HCT116 (cell line): ENCODE results near the gene GRIK3. TPM values are rescaled to one million over a fixed set of nuclear protein-coding genes. Genes with fewer than 3 reads are reported as not detected.

Source experiments
- ATAC-seq: fragments of 200-7000 bp; cut with Tn5 transposase; 2 replicates; pipeline ENCODE4 v1.9.1; 2020; ENCODE audit warnings: mild to moderate bottlenecking, moderate library complexity
- BruUV-seq: library from RNA; stranded (reverse); fragments of 400-500 nt; replicated peaks from 2 replicates; lab custom pipeline; 2021; lab: Mats Ljungman, UMichigan
- CTCF ChIA-PET: fragments of 300-600 bp; sonication (Branson Sonifier 250); formaldehyde crosslinking; loops from one replicate; lab custom pipeline; 2021; ENCODE audit warnings: antibody characterized with exemption; lab: Charles Lee
- POLR2A ChIA-PET: fragments of 300-600, 350-600 bp; sonication (Branson Sonifier 250); formaldehyde crosslinking; loops from one replicate; lab custom pipeline; 2021; ENCODE audit warnings: antibody characterized with exemption; lab: Charles Lee
- RAD21 ChIA-PET, 2 experiments: fragments of 300-600 bp; sonication (Branson Sonifier 250); formaldehyde crosslinking; loops; one replicate each; lab custom pipeline; 2023; ENCODE audit warnings: low total read pairs in 2 of 2; ENCODE audit not compliant: uncharacterized antibody in 2 of 2, unreplicated experiment in 2 of 2, low non-redundant PET in 1 of 2; lab: Charles Lee
- DNase-seq: peaks from one replicate; pipeline ENCODE4 v3.0.0-alpha.2; 2010; ENCODE audit warnings: low read depth, low spot score
- H2AFZ ChIP-seq: fragments of 200-600 bp; shearing (Covaris generic), sonication (generic); 2 replicates; pipeline ENCODE4 v1.6.1; 2017; ENCODE audit warnings: low read depth, mixed run types, mixed read lengths, antibody characterized with exemption, low read length; ENCODE audit not compliant: poor library complexity, severe bottlenecking
- H3K27ac ChIP-seq: 2 replicates; pipeline ENCODE4 v1.5.1; 2012; ENCODE audit warnings: low read depth, low read length
- H3K27me3 ChIP-seq: fragments of 200-600 bp; sonication (generic); 2 replicates; pipeline ENCODE4 v1.6.1; 2016; ENCODE audit warnings: mixed run types, low read length, mixed read lengths; ENCODE audit not compliant: insufficient read depth
- H3K36me3 ChIP-seq, 2 experiments: fragments of 200-500 bp in 1 of 2; fragments of 200-600 bp in 1 of 2; sonication (Bioruptor generic) in 1 of 2; sonication (generic) in 1 of 2; 2 replicates each; pipeline versions ENCODE4 v1.5.1 to v1.6.1; 2014 to 2016; ENCODE audit warnings: low read length in 2 of 2, inconsistent platforms in 1 of 2, mixed read lengths in 1 of 2, mixed run types in 1 of 2; ENCODE audit not compliant: insufficient read depth in 2 of 2, control insufficient read depth in 1 of 2
- H3K4me1 ChIP-seq, 2 experiments: fragments of 200-600 bp in 1 of 2; sonication (generic) in 1 of 2; 2 replicates each; pipeline versions ENCODE4 v1.5.1 to v1.6.1; 2012 to 2017; ENCODE audit warnings: low read length in 2 of 2, inconsistent platforms in 1 of 2, mild to moderate bottlenecking in 1 of 2, mixed read lengths in 1 of 2, mixed run types in 1 of 2, moderate library complexity in 1 of 2; ENCODE audit not compliant: insufficient read depth in 2 of 2, control insufficient read depth in 1 of 2
- H3K4me2 ChIP-seq: fragments of 200-600 bp; sonication (generic); 2 replicates; pipeline ENCODE4 v1.6.1; 2017; ENCODE audit warnings: mixed run types, low read length, mixed read lengths
- H3K4me3 ChIP-seq, 2 experiments: fragments of 200-600 bp in 1 of 2; sonication (generic) in 1 of 2; replicated peaks in 1 of 2; 2 replicates each; pipeline ENCODE4 v1.5.1; 2011 to 2016; ENCODE audit warnings: low read length in 2 of 2, control low read depth in 1 of 2, low read depth in 1 of 2, mild to moderate bottlenecking in 1 of 2, mixed read lengths in 1 of 2, mixed run types in 1 of 2
- H3K79me2 ChIP-seq: fragments of 200-600 bp; sonication (generic); 2 replicates; pipeline ENCODE4 v1.6.1; 2017; ENCODE audit warnings: mild to moderate bottlenecking, mixed run types, low read length, moderate library complexity, mixed read lengths; ENCODE audit not compliant: insufficient read depth
- H3K9ac ChIP-seq: fragments of 200-600 bp; sonication (generic); 2 replicates; pipeline ENCODE4 v1.6.1; 2016; ENCODE audit warnings: low read length, mixed read lengths
- H3K9me2 ChIP-seq: fragments of 200-600 bp; sonication (generic), shearing (Covaris generic); 2 replicates; pipeline ENCODE4 v1.6.1; 2017; ENCODE audit warnings: mixed run types, mild to moderate bottlenecking, moderate library complexity; ENCODE audit not compliant: insufficient read depth
- H3K9me3 ChIP-seq, 2 experiments: fragments of 200-500 bp in 1 of 2; fragments of 200-600 bp in 1 of 2; sonication (Bioruptor generic) in 1 of 2; sonication (generic) in 1 of 2; 2 replicates each; pipeline ENCODE4 v1.6.1; 2014 to 2017; ENCODE audit warnings: low read length in 2 of 2, mixed read lengths in 2 of 2, inconsistent platforms in 1 of 2, low read depth in 1 of 2, mild to moderate bottlenecking in 1 of 2, mixed run types in 1 of 2, moderate library complexity in 1 of 2; ENCODE audit not compliant: control insufficient read depth in 1 of 2, insufficient read depth in 1 of 2
- H4K20me1 ChIP-seq: fragments of 200-600 bp; sonication (generic), shearing (Covaris generic); 2 replicates; pipeline ENCODE4 v1.6.1; 2017; ENCODE audit warnings: mixed run types, mild to moderate bottlenecking, moderate library complexity; ENCODE audit not compliant: insufficient read depth
- ATF3 ChIP-seq: IDR thresholded peaks from 2 replicates; pipeline ENCODE4 v1.6.1; 2012
- CBX3 ChIP-seq: IDR thresholded peaks from 2 replicates; pipeline ENCODE4 v1.6.1; 2012; ENCODE audit warnings: low read depth
- CEBPB ChIP-seq: IDR thresholded peaks from 2 replicates; pipeline ENCODE4 v1.6.1; 2012; ENCODE audit warnings: low read depth
- EGR1 ChIP-seq: IDR thresholded peaks from 2 replicates; pipeline ENCODE4 v1.6.1; 2012; ENCODE audit warnings: low read depth
- ELF1 ChIP-seq: IDR thresholded peaks from 2 replicates; pipeline ENCODE4 v1.6.1; 2012; ENCODE audit warnings: low read depth, borderline replicate concordance
- EZH2 ChIP-seq: fragments of 200-600 bp; sonication (generic); IDR thresholded peaks from 2 replicates; pipeline ENCODE4 v1.6.1; 2017; ENCODE audit warnings: antibody characterized with exemption, mixed run types
- FOSL1 ChIP-seq: IDR thresholded peaks from 2 replicates; pipeline ENCODE4 v1.6.1; 2012; ENCODE audit warnings: low read depth
- POLR2A ChIP-seq: IDR thresholded peaks from 2 replicates; pipeline ENCODE4 v1.7.0; 2011; ENCODE audit warnings: borderline replicate concordance; ENCODE audit not compliant: insufficient read depth, insufficient read length; ENCODE audit errors: extremely low read depth
- SIN3A ChIP-seq: IDR thresholded peaks from 2 replicates; pipeline ENCODE4 v1.6.1; 2012; ENCODE audit warnings: low read depth
- intact Hi-C: fragments of 100-400 bp; cut with micrococcal nuclease; formaldehyde crosslinking; loops from 2 replicates; pipeline ENCODE4 v1.10.0; 2022
- total RNA-seq: library from RNA; stranded (reverse); gene quantifications from one replicate; pipeline ENCODE4 v1.2.1, GENCODE V29; 2021; ENCODE audit not compliant: unreplicated experiment
- TF ChIP-seq, protein P1 (sequence below): IDR thresholded peaks from 2 replicates; pipeline ENCODE4 v1.6.1; 2011; ENCODE audit warnings: mild to moderate bottlenecking, low read length, moderate library complexity; ENCODE audit not compliant: insufficient replicate concordance; ENCODE audit errors: extremely low read depth
- TF ChIP-seq, protein P2 (sequence below), 3 experiments: fragments of 200-600 bp in 1 of 3; sonication (generic) in 1 of 3; IDR thresholded peaks in 2 of 3; conservative IDR thresholded peaks in 1 of 3; 2 replicates each; pipeline ENCODE4 v1.5.1; 2012 to 2017; ENCODE audit warnings: low read depth in 2 of 3, low read length in 2 of 3, antibody characterized with exemption in 1 of 3, borderline replicate concordance in 1 of 3, control low read depth in 1 of 3, mild to moderate bottlenecking in 1 of 3, mixed read lengths in 1 of 3, mixed run types in 1 of 3, moderate library complexity in 1 of 3; ENCODE audit not compliant: insufficient read depth in 1 of 3

The GRIK3 gene
- total RNA-seq, 1 experiment from 2014 or later: not detected

GRCh38 chr1:36843027-36843426 is 191.3 kb downstream of the GRIK3 start:
- peaks cover 52% of the 10 kb centered on the region for H3K27me3 ChIP-seq
- RAD21 ChIA-PET: no interaction called here
- no peaks in the 10 kb centered on the region for H3K79me2 ChIP-seq

DNA sequence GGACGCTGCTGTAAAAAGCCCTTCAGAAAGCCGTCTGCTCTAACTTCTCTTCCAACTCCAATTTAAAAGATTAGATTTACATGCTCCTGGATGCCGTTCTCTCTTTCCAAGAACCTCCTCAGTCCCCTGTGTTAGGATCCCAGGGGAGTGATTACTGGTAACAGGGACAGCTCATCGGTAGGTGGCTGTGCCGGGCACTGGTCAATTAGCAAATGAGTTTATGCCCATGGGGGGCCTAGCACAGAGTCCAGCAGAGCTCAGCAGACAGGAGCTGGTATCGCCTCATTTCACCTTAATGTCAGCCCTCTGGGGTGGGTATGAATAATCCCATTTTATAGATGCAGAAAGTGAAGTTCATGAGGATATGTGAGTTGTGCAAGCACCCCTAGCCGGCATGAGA is 191.9 kb downstream of the GRIK3 start:
- no peak overlapping the region for H3K9ac ChIP-seq
- H3K4me2 ChIP-seq: no peak overlapping the region
- no peaks in the 10 kb centered on the region for H3K9me2 ChIP-seq
- ChIA-PET CTCF (no interaction called here), RAD21 (no interaction called here), POLR2A (no interaction called here)
- H3K4me3 ChIP-seq: no peak overlapping the region
- no peak for DNase-seq
- ATAC-seq: no peak
- H4K20me1 ChIP-seq: no peaks in the 10 kb centered on the region
- H2AFZ ChIP-seq: no peak overlapping the region
- no peaks in the 10 kb centered on the region for H3K36me3 ChIP-seq
- no peaks in the 10 kb centered on the region for H3K79me2 ChIP-seq
- no peaks in the 10 kb centered on the region for H3K4me1 ChIP-seq
- no TSS peak for BruUV-seq
- intact Hi-C loops: no loop called here
- peaks cover 52% of the 10 kb centered on the region for H3K27me3 ChIP-seq
- no peak overlapping the region for H3K27ac ChIP-seq
- H3K9me3 ChIP-seq: no peaks in the 10 kb centered on the region
- no peak for TF ChIP-seq SIN3A
- no peak for TF ChIP-seq CBX3
- no peak for TF ChIP-seq ATF3
- TF ChIP-seq, protein P1, sequence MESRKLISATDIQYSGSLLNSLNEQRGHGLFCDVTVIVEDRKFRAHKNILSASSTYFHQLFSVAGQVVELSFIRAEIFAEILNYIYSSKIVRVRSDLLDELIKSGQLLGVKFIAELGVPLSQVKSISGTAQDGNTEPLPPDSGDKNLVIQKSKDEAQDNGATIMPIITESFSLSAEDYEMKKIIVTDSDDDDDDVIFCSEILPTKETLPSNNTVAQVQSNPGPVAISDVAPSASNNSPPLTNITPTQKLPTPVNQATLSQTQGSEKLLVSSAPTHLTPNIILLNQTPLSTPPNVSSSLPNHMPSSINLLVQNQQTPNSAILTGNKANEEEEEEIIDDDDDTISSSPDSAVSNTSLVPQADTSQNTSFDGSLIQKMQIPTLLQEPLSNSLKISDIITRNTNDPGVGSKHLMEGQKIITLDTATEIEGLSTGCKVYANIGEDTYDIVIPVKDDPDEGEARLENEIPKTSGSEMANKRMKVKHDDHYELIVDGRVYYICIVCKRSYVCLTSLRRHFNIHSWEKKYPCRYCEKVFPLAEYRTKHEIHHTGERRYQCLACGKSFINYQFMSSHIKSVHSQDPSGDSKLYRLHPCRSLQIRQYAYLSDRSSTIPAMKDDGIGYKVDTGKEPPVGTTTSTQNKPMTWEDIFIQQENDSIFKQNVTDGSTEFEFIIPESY: no peak
- TF ChIP-seq EGR1: no peak
- TF ChIP-seq ELF1: no peak
- TF ChIP-seq CEBPB: no peak
- TF ChIP-seq, protein P2, sequence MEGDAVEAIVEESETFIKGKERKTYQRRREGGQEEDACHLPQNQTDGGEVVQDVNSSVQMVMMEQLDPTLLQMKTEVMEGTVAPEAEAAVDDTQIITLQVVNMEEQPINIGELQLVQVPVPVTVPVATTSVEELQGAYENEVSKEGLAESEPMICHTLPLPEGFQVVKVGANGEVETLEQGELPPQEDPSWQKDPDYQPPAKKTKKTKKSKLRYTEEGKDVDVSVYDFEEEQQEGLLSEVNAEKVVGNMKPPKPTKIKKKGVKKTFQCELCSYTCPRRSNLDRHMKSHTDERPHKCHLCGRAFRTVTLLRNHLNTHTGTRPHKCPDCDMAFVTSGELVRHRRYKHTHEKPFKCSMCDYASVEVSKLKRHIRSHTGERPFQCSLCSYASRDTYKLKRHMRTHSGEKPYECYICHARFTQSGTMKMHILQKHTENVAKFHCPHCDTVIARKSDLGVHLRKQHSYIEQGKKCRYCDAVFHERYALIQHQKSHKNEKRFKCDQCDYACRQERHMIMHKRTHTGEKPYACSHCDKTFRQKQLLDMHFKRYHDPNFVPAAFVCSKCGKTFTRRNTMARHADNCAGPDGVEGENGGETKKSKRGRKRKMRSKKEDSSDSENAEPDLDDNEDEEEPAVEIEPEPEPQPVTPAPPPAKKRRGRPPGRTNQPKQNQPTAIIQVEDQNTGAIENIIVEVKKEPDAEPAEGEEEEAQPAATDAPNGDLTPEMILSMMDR (IDR thresholded peaks at IDR 0.05 in 2 of 3, conservative IDR thresholded peaks at IDR 0.05 in 1 of 3; ENCODE audit: borderline replicate concordance in 1 of 3, insufficient read depth in 1 of 3, low read depth in 2 of 3, low read length in 2 of 3): no peak
- TF ChIP-seq FOSL1: no peak
- TF ChIP-seq EZH2: no peak
- TF ChIP-seq POLR2A: no peak

More at GRCh38 chr1:36843027-36843426, 191.3 kb downstream of the GRIK3 start:
- no peak for TF ChIP-seq CEBPB
- no peak for TF ChIP-seq CBX3
- no peak for TF ChIP-seq SIN3A
- TF ChIP-seq, protein P2 (IDR thresholded peaks at IDR 0.05 in 2 of 3, conservative IDR thresholded peaks at IDR 0.05 in 1 of 3; ENCODE audit: borderline replicate concordance in 1 of 3, insufficient read depth in 1 of 3, low read depth in 2 of 3, low read length in 2 of 3): no peak
- no peak for TF ChIP-seq POLR2A
- H3K27ac ChIP-seq: no peak overlapping the region
- H3K4me3 ChIP-seq: no peak overlapping the region
- no peak overlapping the region for H3K9ac ChIP-seq
- H3K4me1 ChIP-seq: no peaks in the 10 kb centered on the region
- H4K20me1 ChIP-seq: no peaks in the 10 kb centered on the region
- no peaks in the 10 kb centered on the region for H3K9me2 ChIP-seq
- no peaks in the 10 kb centered on the region for H3K36me3 ChIP-seq
- intact Hi-C loops: no loop called here
- DNase-seq: no peak
- H2AFZ ChIP-seq: no peak overlapping the region
- ATAC-seq: no peak
- no TSS peak for BruUV-seq
- no peak overlapping the region for H3K4me2 ChIP-seq
- POLR2A ChIA-PET: no interaction called here
- no peaks in the 10 kb centered on the region for H3K9me3 ChIP-seq
- CTCF ChIA-PET: no interaction called here
